ENCODE measurements around the gene CCDC68.
A peak's percentile ranks its signal among the peaks of the same experiment; 100 is the strongest.
"Not testable (repeated sequence)": the region's sequence is repeated elsewhere in the genome, so short reads cannot be mapped to it uniquely, and the experiment has no call there.

Gene CCDC68

DNA sequence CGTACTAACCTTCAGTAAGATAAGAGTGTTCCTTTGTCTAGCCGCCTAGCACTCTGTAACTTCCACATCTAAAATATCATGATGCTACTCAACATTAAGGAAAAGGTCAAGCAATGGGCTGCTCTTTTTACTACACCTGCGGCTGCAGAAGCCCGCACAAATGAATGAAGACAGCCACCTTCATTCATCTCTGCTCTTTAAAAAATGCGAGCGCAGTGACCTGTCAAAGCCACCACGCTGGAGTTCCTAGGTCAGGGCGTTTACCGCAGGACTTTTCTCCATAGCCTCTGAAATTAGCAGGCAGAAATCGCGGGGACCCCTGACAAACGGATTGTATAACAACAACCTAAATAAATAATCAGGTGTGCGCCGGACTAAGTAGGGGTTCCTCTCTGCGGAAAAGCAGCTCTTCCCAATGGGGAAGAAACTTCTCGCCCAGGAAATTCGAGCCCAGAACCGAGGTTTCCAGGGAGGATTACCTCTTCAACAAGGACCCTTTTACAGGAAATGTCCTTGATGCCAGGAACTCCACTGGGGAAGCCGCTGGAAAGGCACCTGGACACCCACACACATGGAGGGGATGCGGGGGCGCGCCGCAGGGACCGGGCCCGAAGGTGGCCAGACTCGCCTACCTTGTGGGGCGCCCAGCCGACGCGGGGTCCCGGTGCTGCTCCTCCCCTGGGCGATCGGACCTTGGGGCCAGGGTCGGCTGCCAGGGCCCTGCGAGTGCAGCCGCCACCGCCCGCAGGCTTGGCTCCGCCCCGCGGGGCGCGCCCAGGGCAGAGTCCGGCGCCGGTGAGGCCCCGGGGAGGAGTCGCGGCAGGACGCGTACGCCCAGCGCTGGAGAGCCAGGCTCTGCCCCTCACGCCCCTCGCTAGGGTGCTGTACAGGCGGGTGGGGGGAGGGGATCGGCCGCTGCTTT lies at the start of gene CCDC68:
Gene CCDC68, minus strand, starts transcription at position 758 of the 922 bp plus-strand sequence. CDS start 16,670 bp downstream, outside the sequence.
- no peak for DNase-seq (ENCODE audit: low read depth)

GRCh38 chr18:55007602-55008001 lies 48.3 kb upstream of the CCDC68 start:
- DNase-seq (ENCODE audit: low read depth), result no peak

- DNase-seq (ENCODE audit: low read depth), result no peak
Observed at GRCh38 chr18:55003695-55004094, 44.4 kb upstream of the CCDC68 start.

GRCh38 chr18:55002261-55002660 lies 43.0 kb upstream of the CCDC68 start:
- DNase-seq (ENCODE audit: low read depth), result no peak

DNA sequence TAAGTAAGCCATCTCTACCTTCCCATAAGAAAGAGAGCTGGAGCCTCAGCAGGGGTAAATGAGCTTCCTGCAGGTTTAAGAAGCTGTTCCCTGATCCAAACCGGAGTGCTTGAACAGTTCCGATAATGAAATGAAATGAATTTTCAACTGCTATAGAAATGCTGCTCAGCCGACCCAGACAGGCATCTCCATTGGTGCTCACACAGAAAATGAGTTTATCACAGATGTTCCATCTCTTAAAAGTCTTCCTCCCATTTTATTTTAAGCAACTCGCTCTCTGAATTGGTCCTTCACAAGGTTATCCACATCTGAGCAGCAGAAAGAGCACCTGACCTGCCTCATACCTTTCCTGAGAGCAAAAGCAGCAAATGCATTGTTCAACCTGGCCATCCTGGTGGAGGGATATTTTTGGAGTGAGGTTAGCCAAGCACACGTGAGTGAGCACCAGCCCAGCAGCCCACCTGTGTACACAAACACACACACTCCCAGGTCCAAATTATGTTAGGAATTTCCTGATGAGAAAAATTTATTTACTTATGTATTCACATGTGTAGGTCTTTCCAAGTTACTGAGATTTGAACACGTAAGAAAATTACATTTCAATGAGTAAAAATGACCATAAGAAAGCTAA lies 42.2 kb upstream of the CCDC68 start:
- DNase-seq (ENCODE audit: low read depth), result no peak

DNA sequence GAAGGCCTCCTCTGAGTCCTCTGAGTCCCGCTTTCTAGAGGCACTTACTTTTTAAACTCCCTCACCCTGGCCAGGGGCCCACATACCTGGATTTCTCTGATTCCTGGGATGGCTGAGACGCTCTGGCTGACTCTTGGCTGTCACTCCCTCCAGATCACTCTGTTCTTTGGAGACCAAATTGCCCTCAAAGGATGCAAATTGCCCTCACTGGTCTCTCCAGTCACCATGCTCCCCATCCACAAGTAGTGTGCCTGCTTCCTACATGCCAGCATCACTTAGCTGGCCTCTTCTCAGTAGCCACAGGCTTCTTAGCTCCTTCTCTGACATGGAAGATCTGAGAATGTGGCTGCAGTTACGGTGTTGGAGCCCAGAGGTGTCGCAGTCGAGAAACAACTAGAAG lies 41.3 kb upstream of the CCDC68 start:
- no peak for DNase-seq (ENCODE audit: low read depth)

- DNase-seq (ENCODE audit: low read depth), result no peak
Observed at GRCh38 chr18:54999016-54999415, 39.8 kb upstream of the CCDC68 start.

GRCh38 chr18:54995421-54996143 lies 36.3 kb upstream of the CCDC68 start:
- no peak for DNase-seq (ENCODE audit: low read depth)

DNA sequence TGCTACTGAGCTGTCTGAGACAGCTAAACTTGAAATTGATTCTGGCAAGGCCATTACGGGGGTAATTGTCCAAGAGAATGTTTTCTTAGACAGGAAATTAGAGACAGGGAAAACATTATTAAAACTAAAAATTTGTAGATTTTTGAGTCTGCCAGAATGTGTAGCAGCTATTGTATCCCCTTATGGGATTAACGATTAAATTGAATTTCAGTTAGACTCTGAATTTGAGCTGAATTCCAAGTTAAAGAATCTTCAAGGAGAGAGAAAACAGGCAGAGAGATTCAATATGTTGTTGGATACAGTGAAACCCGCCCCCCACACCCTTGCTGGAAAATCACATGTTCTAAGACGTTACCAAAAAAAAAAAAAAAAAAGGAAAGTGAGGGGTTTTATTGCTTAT lies 32.7 kb upstream of the CCDC68 start:
- no peak for DNase-seq (ENCODE audit: low read depth)

GRCh38 chr18:54984908-54985307 lies 25.6 kb upstream of the CCDC68 start:
- no peak for DNase-seq (ENCODE audit: low read depth)

- DNase-seq (ENCODE audit: low read depth), result no peak
Observed at GRCh38 chr18:54983791-54984190, 24.5 kb upstream of the CCDC68 start.

- peak; percentile 19 for DNase-seq (ENCODE audit: low read depth)
Observed at GRCh38 chr18:54983041-54983686, 23.9 kb upstream of the CCDC68 start.

DNA sequence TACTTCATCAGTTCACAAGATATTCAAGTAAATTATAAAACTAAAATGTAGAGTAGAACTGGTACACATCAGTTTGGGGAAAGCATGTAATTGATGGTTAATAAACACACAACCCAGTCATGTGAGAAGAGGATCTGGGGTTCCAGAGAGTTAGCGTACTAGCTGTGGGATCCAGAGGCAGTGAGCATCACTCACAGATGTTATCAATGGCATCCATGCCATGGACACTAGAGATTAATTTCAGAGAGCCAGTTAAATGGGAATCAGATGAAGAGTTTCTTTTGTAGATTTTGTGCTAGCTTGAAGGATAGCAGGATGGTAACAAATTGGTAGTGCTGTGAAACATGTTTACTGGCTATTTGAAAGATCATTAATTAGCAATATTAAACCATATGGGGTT lies 21.8 kb upstream of the CCDC68 start:
- DNase-seq (ENCODE audit: low read depth), result no peak

DNA sequence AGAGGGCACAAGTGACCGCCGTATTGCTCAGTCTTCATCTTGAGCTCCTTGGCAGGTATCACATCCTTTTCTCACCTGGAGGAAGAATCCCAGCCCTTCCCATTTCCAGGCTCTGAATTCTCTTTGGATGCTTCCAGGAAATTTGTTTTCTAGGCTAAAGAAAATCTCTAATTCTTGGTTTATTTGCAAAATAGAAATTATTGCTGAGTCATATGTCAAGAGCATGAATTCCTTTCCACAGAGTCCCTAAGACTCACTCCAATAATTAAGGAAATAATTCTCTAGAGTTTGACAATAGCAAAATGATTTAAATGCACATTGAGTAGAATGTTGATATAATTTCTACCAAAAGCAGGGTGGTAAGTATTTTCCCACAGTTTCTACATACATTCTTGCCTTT lies 16.3 kb upstream of the CCDC68 start:
- DNase-seq (ENCODE audit: low read depth), result no peak

- no peak for DNase-seq (ENCODE audit: low read depth)
Observed at GRCh38 chr18:54973046-54973445, 13.8 kb upstream of the CCDC68 start.

- no peak for DNase-seq (ENCODE audit: low read depth)
Observed at GRCh38 chr18:54968807-54969206, 9.5 kb upstream of the CCDC68 start.

DNA sequence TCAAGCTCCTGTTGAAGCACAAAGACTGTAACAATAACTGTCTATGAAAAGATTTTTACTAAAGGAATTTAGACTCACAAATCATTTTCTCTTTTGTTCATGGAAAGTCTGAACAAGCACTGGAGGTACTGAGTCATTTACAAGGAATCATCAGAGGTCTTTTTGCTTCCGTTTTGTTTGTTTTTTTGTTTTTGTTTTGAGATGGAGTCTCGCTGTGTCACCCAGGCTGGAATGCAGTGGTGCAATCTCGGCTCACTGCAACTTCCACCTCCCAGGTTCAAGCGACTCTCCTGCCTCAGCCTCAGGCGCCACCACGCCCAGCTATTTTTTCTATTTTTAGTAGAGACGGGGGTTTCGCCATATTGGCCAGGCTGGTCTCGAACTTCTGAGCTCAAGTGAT lies 9.0 kb upstream of the CCDC68 start:
- DNase-seq (ENCODE audit: low read depth), result not testable (repeated sequence)

DNA sequence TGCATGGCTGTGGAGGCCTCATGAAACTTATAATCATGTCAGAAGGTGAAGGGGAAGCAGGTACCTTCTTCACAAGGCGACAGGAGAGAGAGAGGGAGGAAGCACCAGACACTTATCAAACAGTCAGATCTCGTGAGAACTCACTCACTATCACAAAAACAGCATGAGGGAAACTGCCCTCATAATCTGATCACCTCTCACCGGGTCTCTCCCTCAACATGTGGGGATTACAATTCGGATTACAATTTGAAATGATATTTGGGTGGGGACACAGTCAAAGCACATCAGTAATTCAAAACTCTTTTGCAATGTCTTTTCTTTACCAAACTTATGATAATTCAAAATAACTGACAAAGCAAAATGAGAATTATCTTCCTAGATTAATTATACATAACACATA lies 8.5 kb upstream of the CCDC68 start:
- no peak for DNase-seq (ENCODE audit: low read depth)

DNA sequence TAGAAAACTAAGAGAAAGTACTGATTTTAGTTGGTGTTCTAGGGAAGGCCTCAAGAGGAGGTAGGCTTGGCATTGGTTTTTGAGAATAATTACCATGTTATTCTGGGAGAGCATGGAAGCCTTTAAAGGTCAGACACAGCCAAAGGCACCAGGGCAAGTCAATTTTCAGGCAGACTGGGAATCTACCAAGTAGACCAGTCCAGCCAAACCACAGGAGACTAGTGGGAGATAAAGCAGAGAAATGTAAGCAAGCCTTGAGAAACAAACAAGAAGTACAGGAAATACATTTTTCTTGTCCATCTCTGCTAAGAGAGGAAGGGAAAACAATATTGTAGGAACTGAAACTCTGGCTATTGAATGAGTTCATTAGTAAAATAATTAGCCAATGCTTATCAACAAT lies 5.5 kb upstream of the CCDC68 start:
- no peak for DNase-seq (ENCODE audit: low read depth)

DNA sequence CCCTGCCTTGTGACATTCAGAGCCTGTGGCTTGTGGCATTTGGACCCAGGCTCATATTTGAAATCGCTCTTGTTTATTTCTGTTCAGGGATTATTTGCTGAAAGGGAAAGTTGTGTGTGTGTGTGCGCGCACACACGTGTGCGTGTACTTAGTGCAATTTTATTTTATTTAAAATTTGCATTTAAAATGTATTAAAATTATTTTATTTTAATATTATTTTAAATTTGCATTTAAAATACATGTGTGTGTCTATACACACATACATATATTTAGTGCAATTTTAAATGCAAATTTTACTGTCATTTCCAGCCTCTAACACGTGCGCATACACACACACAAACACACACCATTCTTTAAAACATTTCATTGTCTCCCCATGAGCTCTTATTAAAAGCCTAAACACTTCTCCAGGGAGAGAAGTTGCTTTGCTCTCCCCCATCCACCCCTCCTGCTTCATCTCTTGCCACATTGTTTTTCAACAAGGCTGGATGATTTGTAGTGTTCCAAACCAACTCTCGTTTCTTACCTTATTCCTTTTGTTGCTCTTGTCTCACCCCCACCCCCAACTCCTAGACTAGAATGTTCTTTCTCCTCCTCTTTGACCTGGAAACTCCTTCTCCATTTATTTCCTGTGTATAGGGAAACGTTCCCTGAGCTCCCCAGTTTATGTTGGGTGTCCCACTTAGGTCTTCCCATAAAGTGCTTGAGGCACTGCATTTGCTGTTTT lies 3.8 kb upstream of the CCDC68 start:
- no peak for DNase-seq (ENCODE audit: low read depth)

GRCh38 chr18:54961868-54962267 lies 2.6 kb upstream of the CCDC68 start:
- DNase-seq (ENCODE audit: low read depth), result no peak

DNA sequence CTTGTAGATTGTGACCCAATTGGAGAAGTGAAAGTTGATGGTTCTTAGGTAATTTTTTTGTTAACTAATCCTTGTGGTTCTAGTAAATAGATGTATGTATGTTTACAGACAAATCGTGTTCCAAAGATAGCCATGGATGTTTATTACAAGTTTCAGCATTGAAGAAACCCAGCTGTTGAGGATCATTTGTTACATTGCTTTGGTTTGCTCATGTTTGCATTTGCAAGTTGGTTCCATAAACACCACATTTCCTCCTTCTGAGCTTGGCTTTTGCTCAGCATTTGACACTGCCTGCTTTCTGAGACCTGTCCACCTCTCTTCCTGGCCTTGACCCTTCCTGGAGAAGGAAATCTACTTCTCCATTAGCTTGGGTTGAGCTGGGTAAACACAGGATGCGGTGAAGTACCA lies 1.8 kb upstream of the CCDC68 start:
- DNase-seq (ENCODE audit: low read depth), result no peak

Measured in HS-27A (cell line).